ENCODE measurements around the gene IRAK2. TPM values are rescaled to one million over a fixed set of nuclear protein-coding genes. Genes with fewer than 3 reads are reported as not detected.

The IRAK2 gene
- total RNA-seq, 4 donors from 2014 or later, result 3.6 to 13.6 (median 7.4) TPM

DNA sequence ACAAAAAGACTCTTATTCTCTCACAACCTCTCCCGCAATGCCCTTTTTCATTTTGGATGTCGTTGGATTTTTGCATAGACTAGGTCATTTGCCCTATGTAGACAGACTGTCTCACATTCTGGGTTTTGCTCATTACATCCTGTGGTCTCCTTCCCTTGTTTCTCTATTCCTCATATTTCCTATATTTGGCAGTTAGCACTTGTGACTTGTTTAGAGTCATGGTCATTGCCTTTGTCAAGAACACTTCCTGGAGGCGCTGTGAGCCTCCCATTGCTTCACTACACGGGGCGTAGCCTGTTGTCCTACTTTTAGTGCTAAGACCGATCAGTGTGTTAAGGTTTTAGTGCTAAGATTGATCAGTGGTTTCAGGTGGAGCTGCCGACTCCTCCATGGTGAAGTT, 67.4 kb downstream of the IRAK2 start:
- Histone ChIP-seq H3K36me3 (peaks cover 20% of the 10 kb centered on the region), H3K4me3 (no peak overlapping the region), H3K9me3 (no peaks in the 10 kb centered on the region), H3K27me3 (no peaks in the 10 kb centered on the region), H3K4me1 (no peaks in the 10 kb centered on the region), H3K27ac (no peak overlapping the region)
- WGBS, result 87% methylated on average over 7 of the region's 7 CpGs
- TF ChIP-seq, protein P1, sequence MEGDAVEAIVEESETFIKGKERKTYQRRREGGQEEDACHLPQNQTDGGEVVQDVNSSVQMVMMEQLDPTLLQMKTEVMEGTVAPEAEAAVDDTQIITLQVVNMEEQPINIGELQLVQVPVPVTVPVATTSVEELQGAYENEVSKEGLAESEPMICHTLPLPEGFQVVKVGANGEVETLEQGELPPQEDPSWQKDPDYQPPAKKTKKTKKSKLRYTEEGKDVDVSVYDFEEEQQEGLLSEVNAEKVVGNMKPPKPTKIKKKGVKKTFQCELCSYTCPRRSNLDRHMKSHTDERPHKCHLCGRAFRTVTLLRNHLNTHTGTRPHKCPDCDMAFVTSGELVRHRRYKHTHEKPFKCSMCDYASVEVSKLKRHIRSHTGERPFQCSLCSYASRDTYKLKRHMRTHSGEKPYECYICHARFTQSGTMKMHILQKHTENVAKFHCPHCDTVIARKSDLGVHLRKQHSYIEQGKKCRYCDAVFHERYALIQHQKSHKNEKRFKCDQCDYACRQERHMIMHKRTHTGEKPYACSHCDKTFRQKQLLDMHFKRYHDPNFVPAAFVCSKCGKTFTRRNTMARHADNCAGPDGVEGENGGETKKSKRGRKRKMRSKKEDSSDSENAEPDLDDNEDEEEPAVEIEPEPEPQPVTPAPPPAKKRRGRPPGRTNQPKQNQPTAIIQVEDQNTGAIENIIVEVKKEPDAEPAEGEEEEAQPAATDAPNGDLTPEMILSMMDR (IDR thresholded peaks at IDR 0.05), result no peak
- TF ChIP-seq POLR2A (IDR thresholded peaks at IDR 0.05) (no peak), EP300 (IDR thresholded peaks at IDR 0.05) (no peak)
- no peak for DNase-seq (ENCODE audit: low spot score in 2 of 2)

DNA sequence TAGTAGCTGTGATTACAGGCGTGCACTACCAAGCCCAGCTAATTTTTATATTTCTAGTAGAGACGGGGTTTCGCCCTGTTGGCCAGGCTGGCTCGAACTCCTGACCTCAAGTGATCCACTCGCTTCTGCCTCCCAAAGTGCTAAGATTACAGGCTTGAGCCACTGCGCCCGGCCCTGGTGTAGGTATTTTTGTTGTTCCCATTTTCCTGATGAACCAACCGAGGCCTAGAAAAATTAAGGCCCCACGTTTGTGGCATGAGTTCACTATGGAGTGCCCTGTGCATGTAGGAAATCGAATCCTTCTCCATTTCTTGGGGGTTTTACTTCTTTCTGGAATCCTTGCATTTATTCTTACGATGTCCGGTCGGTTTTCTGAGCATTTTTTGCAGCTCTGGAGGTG, 69.3 kb downstream of the IRAK2 start:
- Histone ChIP-seq H3K27ac (no peak overlapping the region), H3K4me1 (no peaks in the 10 kb centered on the region), H3K36me3 (peaks cover 20% of the 10 kb centered on the region), H3K9me3 (no peaks in the 10 kb centered on the region), H3K4me3 (no peak overlapping the region), H3K27me3 (no peaks in the 10 kb centered on the region)
- DNase-seq (ENCODE audit: low spot score in 2 of 2), result no peak
- TF ChIP-seq, protein P1 (IDR thresholded peaks at IDR 0.05), result no peak
- no peak for TF ChIP-seq EP300 (IDR thresholded peaks at IDR 0.05)
- no peak for TF ChIP-seq POLR2AphosphoS5 (IDR thresholded peaks at IDR 0.05)
- TF ChIP-seq POLR2A (IDR thresholded peaks at IDR 0.05), result no peak
- 94% methylated on average over 13 of the region's 13 CpGs for WGBS

DNA sequence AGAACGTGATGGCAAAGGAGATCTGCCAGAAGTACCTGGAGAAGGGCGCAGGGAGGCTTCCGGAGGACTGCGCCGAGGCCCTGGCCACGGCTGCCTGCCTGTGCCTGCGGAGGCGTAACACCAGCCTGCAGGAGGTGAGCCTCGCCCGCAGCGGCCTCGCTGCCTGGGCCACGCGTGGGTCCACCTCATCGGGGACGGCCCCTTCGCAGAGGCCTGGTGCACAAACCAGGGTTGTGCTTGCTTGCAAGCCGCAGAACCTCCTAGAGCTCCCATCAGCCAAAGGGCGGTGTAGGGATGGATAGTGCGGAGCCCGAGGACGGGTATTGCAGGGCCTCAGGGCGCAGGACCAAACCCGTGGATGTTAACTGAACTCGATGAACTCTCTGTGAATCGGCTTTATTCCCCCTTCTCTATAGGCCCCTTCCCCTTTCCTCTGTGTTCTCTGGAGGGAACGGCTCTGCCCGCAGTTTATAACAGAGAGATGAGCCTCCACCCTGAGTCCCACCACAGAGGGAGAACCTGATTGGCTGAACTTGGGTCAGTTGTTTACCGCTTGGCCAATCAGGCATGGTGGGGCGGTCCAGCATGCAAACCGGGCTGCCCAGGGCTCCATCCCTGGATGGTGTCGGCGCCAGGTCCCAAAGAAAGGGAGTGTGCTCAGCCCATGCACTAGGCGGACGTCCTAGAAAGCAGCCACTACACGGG, 70.0 kb downstream of the IRAK2 start:
- no peak for DNase-seq (ENCODE audit: low spot score in 2 of 2)
- H3K4me1 ChIP-seq, result no peaks in the 10 kb centered on the region
- H3K9me3 ChIP-seq, result no peaks in the 10 kb centered on the region
- TF ChIP-seq POLR2A (IDR thresholded peaks at IDR 0.05) (no peak), EP300 (IDR thresholded peaks at IDR 0.05) (no peak), POLR2AphosphoS5 (IDR thresholded peaks at IDR 0.05) (no peak)
- TF ChIP-seq, protein P1 (IDR thresholded peaks at IDR 0.05), result no peak
- 93% methylated on average over 32 of the region's 36 CpGs for WGBS
- no peak overlapping the region for H3K27ac ChIP-seq
- no peak overlapping the region for H3K4me3 ChIP-seq
- no peaks in the 10 kb centered on the region for H3K27me3 ChIP-seq
- H3K36me3 ChIP-seq, result peaks cover 20% of the 10 kb centered on the region

DNA sequence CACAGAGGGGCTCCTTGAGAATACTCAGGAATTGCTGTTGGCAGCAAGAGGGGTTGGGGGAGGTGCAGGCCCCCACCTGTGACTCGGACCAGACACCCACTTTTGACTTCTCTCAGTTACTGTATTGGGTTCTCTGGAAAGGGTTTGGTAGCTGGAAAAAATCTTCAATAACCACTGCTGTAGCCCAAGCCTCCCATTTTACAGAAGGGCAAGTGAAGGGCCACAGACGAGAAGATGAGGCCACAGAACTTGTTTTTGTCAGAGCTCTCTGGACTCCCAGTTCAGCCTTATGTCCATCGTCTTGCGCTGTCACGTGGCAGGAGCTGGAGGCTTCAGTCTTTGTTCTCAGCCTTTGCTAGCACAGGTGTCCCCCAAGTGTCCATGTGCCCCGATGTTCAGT, 70.8 kb downstream of the IRAK2 start:
- H3K4me3 ChIP-seq, result no peak overlapping the region
- WGBS, result 80% methylated on average over 6 of the region's 6 CpGs
- no peak overlapping the region for H3K27ac ChIP-seq
- H3K9me3 ChIP-seq, result no peaks in the 10 kb centered on the region
- no peak for DNase-seq (ENCODE audit: low spot score in 2 of 2)
- H3K27me3 ChIP-seq, result no peaks in the 10 kb centered on the region
- H3K36me3 ChIP-seq, result peaks cover 20% of the 10 kb centered on the region
- no peaks in the 10 kb centered on the region for H3K4me1 ChIP-seq
- TF ChIP-seq POLR2AphosphoS5 (IDR thresholded peaks at IDR 0.05), result no peak

DNA sequence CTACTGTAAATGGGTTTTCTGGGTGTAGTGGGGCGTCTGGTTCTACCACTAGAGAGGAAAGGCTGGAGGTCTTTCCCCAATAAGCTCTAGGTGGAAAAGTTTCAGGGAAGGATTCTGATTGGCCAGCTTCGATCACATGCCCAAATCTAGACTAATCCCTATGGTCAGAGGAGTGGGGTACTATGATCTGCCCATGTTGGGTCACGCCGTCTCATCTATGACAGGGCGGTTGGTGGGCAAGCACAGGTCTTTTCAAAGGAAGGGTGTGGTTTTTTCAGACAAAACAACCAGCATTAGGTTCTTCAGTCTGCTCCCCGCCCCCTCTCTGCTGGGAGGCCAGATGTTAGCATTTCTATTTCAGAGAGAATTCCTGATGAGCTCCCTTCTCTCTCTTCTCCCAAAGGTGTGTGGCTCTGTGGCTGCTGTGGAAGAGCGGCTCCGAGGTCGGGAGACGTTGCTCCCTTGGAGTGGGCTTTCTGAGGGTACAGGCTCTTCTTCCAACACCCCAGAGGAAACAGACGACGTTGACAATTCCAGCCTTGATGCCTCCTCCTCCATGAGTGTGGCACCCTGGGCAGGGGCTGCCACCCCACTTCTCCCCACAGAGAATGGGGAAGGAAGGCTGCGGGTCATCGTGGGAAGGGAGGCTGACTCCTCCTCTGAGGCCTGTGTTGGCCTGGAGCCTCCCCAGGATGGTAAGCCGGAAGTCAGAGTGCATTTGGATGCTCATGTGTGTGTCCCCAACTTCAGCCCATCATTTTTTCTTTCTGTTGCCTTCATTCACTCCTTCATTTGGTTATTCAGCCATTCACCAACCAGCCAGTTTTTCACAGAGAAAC, 73.8 kb downstream of the IRAK2 start:
- Histone ChIP-seq H3K4me3 (no peak overlapping the region), H3K36me3 (peaks cover 20% of the 10 kb centered on the region), H3K9me3 (no peaks in the 10 kb centered on the region), H3K27ac (no peak overlapping the region), H3K27me3 (no peaks in the 10 kb centered on the region), H3K4me1 (no peaks in the 10 kb centered on the region)
- TF ChIP-seq, protein P1 (IDR thresholded peaks at IDR 0.05), result no peak
- TF ChIP-seq POLR2AphosphoS5 (IDR thresholded peaks at IDR 0.05) (no peak), EP300 (IDR thresholded peaks at IDR 0.05) (no peak)
- DNase-seq (ENCODE audit: low spot score in 2 of 2), result no peak
- 78% methylated on average over 15 of the region's 15 CpGs for WGBS

Data from suprapubic skin (tissue), 4 donors.